Ishikawa (cell line): ENCODE data around the gene RB1.

Experiments used
- MAX ChIP-seq: IDR thresholded peaks from 2 replicates; pipeline ENCODE4 v1.6.1; 2012
- RAD21 ChIP-seq: IDR thresholded peaks from 2 replicates; pipeline ENCODE4 v1.6.1; 2012; ENCODE audit warnings: low read depth
- TAF1 ChIP-seq: IDR thresholded peaks from 2 replicates; pipeline ENCODE4 v1.6.1; 2012; ENCODE audit warnings: low read depth, mild to moderate bottlenecking
- YY1 ChIP-seq: IDR thresholded peaks from 2 replicates; pipeline ENCODE4 v1.6.1; 2012; ENCODE audit warnings: low read depth

DNA sequence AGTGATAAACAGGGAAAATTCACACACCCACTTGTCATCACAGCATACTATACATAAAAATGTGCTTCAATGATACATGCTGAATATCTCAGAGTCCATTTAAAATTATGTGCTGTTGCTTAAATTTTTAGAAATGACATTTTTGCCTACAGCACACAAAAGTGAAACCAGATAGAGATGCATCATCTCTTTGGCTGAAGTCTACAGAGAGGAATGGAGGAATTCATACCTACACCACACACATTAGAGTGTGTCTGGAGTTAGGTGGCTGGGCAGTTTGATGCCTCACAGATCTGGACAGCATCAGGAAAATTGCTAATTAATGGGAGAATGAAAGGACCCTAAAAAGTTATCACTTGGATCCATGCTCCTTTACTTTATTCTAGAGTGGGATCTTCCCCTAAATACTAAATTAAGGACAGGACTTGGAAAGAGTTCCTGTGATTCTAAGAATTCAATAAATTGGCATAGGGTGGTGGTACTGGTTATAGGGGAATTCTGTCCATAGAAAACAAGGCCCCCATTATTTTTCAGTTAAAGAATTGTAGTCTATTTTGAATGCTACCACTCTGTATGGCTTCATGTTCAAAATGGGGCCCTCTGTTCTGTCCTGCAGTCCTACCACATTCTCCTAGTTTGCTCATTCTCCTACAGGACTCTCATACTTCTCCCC lies 188.0 kb downstream of the RB1 start:
- TF ChIP-seq MAX: no peak
- no peak for TF ChIP-seq YY1
- no peak for TF ChIP-seq RAD21
- TF ChIP-seq TAF1: no peak
